Measurements from ENCODE around the gene SLC22A3. TPM values are rescaled to one million over a fixed set of nuclear protein-coding genes. Genes with fewer than 3 reads are reported as not detected.
A peak's percentile ranks its signal among the peaks of the same experiment; 100 is the strongest.
"Not testable (repeated sequence)": the region's sequence is repeated elsewhere in the genome, so short reads cannot be mapped to it uniquely, and the experiment has no call there.

The SLC22A3 gene
- total RNA-seq, 1 donor = 0.72 TPM

GRCh38 chr6:160469153-160469552, 121.0 kb downstream of the SLC22A3 start:
- H3K4me3 ChIP-seq (ENCODE audit: low read depth, low read length) = no peak overlapping the region
- no peak for DNase-seq (ENCODE audit: low read depth)
- no peak for TF ChIP-seq CTCF (IDR thresholded peaks at IDR 0.05; ENCODE audit: insufficient read depth, low read length)

DNA sequence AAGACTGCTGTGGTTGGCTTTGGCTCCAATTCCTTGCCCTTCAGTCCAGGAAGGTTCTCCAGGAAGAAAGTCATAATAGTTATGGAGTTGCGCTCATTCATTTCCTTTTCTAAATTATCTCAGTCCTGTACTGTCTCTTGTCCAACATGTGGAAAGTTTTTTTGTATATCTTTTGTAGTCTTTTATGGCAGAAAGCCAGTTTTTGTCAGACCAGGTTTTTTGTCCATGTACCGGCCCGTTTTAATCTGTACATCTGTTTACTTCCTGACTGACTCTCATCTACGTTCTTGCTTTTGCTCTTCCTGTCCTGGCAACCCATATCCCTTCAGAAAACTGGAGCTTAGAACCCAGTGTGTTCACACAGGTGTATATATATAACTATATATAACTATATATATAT, 127.9 kb downstream of the SLC22A3 start:
- not testable (repeated sequence) for H3K4me3 ChIP-seq (ENCODE audit: low read depth, low read length); DNase-seq (ENCODE audit: low read depth)

- not testable (repeated sequence) for DNase-seq (ENCODE audit: low read depth); H3K4me3 ChIP-seq (ENCODE audit: low read depth, low read length)
Measured at GRCh38 chr6:160477072-160477471, 128.9 kb downstream of the SLC22A3 start.

- no peak for TF ChIP-seq CTCF (IDR thresholded peaks at IDR 0.05; ENCODE audit: insufficient read depth, low read length)
- no peak for DNase-seq (ENCODE audit: low read depth)
- no peak overlapping the region for H3K4me3 ChIP-seq (ENCODE audit: low read depth, low read length)
Measured at GRCh38 chr6:160477901-160478300, 129.7 kb downstream of the SLC22A3 start.

- H3K4me3 ChIP-seq (ENCODE audit: low read depth, low read length) = no peak overlapping the region
- no peak for TF ChIP-seq CTCF (IDR thresholded peaks at IDR 0.05; ENCODE audit: insufficient read depth, low read length)
- DNase-seq (ENCODE audit: low read depth) = no peak
Measured at GRCh38 chr6:160487116-160487515, 138.9 kb downstream of the SLC22A3 start.

GRCh38 chr6:160489091-160489490, 140.9 kb downstream of the SLC22A3 start:
- DNase-seq (ENCODE audit: low read depth) = no peak
- TF ChIP-seq CTCF (IDR thresholded peaks at IDR 0.05; ENCODE audit: insufficient read depth, low read length) = no peak
- H3K4me3 ChIP-seq (ENCODE audit: low read depth, low read length) = no peak overlapping the region

- no peak overlapping the region for H3K4me3 ChIP-seq (ENCODE audit: low read depth, low read length)
- TF ChIP-seq CTCF (IDR thresholded peaks at IDR 0.05; ENCODE audit: insufficient read depth, low read length) = no peak
- DNase-seq (ENCODE audit: low read depth) = peak; percentile 35
Measured at GRCh38 chr6:160494576-160494975, 146.4 kb downstream of the SLC22A3 start.

DNA sequence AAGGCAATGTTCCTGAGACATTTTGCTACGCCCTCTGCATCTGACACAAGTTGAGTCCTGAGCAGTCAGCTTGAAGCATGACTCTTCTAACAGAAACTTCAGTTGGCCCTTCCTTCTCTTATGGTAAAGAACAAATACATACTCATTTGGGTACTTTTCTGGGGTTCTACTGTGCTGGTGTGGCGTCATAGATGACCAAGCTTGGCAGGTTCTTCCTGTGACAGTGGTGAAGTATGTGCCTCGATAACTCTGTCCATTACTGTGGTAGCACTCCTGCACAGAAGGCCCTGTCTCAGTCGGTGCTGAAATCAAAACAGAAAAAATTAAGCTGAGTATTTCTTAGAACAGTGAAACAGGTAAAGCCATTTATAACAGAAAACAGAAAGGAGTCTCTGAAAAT, 152.5 kb downstream of the SLC22A3 start:
- DNase-seq (ENCODE audit: low read depth) = no peak
- H3K4me3 ChIP-seq (ENCODE audit: low read depth, low read length) = no peak overlapping the region
- no peak for TF ChIP-seq CTCF (IDR thresholded peaks at IDR 0.05; ENCODE audit: insufficient read depth, low read length)

Other genes with a start within 250 kb of the SLC22A3 start
- 0.09 and 5.8 TPM in 2 replicates for gene SLC22A1, start 226.6 kb upstream of the SLC22A3 start, total RNA-seq (ENCODE audit: low replicate concordance)
- gene SLC22A2, start 89.6 kb upstream of the SLC22A3 start, total RNA-seq (ENCODE audit: low replicate concordance) = not detected in 2 replicates

All from fibroblast of the aortic adventitia (primary cell).